GM19438 (cell line): ENCODE results near the gene DHX15.
A peak's percentile ranks its signal among the peaks of the same experiment; 100 is the strongest.

Experiments
- ATAC-seq: cut with Tn5 transposase; IDR thresholded peaks from one replicate; pipeline ENCODE4 v1.9.1; 2021; ENCODE audit warnings: low read depth; ENCODE audit not compliant: unreplicated experiment

DHX15 gene

DNA sequence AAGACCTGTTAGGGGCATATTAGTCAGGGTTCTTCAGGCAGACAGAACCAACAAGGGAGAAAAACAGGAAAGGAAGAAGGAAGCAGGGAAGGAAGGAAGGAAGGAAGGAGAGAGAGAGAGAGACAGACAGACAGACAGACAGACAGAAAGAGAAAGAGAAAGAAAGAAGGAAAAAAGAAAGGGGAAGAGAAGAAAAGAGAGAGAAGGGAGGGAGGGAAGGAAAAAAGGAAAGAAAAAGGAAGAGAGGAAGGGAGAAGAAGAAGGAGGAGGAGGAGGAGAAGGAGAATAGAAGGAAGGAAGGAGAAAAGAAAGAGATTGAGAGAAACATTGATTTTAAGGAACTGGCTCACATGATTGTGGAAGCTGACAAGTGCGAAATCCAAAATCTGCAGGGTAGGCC, 89.0 kb downstream of the DHX15 start:
- no peak for ATAC-seq

DNA sequence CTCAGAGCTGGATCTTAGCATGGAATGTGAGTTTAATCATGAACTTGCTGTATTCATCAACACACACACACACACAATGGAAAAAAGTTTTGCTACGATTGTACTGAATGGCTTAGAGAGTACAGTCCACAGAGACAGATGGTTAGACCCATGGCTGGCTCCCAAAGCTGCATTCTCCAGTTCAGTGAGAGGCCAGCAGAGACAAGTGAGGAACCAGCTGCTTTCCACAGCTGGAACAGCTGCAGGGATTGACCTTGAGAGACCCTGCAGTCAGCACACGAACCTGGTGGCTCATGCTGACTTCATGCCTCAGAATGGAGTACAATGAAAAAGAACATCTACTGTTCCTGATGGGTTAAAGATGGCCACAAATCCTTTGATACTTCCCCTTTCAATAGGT, 94.5 kb downstream of the DHX15 start:
- ATAC-seq: no peak

DNA sequence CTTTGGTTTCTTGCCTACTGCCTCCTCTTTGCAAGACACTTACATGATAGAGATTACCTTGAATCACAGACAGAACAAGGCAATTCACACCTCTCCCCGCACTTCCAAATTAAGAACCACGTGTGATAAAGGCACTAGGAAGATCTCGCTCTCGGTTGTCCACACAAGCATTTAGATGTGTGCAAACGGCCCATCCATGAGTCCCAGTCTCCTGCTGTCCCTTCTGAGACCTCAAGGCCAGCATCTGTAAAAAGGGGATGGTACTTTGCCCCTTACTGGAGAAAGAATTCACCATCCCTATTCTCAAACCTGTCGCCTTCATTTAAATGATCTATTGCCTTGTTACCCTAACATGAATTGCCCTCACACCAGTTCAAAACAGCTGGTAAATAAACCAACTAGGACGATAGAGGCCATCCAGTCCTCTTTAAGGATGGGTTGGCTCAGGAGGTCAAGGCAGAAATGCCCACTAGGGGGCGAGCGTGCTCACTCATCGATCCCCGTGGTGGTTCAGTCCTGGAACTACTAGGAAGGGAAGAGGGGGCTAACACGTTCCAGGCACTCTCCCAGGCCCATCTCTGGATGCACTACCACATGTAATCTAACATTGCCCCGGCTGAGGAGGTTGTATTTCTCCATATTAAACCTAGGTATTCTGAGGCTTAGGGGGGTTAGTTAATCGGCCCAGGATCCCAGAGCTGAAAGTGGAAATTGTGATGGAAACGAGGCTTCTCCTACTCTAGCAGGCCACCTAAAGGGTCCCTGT, 95.8 kb downstream of the DHX15 start:
- peak; percentile 84 for ATAC-seq

DNA sequence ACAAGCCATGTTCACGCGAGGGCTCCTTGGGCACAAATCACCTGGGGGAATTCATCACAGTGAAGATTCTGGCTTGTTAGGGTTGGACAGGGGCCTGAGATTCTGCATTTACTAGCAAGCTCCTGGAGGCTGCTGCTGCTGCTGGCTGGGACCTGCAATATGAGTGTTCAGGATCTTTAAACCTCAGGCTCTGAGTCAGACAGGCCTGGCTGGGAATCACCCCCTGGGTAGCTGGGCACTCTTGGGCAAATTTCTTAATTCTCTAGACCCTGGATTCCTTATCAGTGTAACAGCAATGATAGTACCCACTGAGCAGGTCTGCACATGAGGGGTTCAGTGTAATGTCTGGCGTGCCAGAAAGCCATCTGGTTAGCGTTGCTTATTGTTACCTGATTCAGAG, 101.5 kb downstream of the DHX15 start:
- ATAC-seq: no peak

DNA sequence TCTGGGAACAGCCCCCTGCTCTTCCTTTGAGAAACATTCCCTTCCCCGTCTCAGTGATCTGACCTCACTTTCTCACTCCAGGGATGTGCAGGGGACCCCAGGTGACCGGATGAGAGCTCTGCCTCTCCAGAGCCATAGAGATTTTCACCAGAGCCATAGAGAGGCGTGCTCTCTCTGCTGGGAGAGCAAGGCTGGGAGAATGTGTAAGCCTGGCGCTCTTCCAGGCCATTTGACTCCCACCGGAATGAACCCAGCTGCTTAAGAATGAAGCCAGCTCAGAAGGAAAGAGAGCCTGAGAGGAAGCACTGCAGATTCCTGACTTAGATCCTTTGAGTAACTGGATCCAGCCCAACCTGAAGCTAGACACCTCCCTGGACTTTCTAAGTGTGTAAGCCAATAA, 106.4 kb downstream of the DHX15 start:
- no peak for ATAC-seq
